ENCODE data around the gene UCP2. TPM values are rescaled to one million over a fixed set of nuclear protein-coding genes. Genes with fewer than 3 reads are reported as not detected.

Gene UCP2
- total and polyA plus RNA-seq, 2 donors from 2014 or later = 36.4 to 104 TPM

GRCh38 chr11:73949912-73950311 is 32.7 kb downstream of the UCP2 start:
- FAIRE-seq (no peak), DNase-seq (no peak)
- no peak overlapping the region for H3K9ac ChIP-seq (ENCODE audit: low read length in 3 of 3)
- H3K27ac ChIP-seq (ENCODE audit: low read depth in 2 of 2, low read length in 2 of 2) = no peak overlapping the region
- intact Hi-C loops (cut with DNase I) = no loop called here
- no peaks in the 10 kb centered on the region for H3K36me3 ChIP-seq (ENCODE audit: control insufficient read depth in 2 of 3, insufficient read depth in 3 of 3, low read length in 3 of 3)
- no peaks in the 10 kb centered on the region for H3K27me3 ChIP-seq (ENCODE audit: control insufficient read depth, insufficient read depth, low read length)
- H3K4me1 ChIP-seq (ENCODE audit: control insufficient read depth in 2 of 3, insufficient read depth in 2 of 3, low read depth in 1 of 3, low read length in 3 of 3) = no peaks in the 10 kb centered on the region
- TF ChIP-seq, protein P1, sequence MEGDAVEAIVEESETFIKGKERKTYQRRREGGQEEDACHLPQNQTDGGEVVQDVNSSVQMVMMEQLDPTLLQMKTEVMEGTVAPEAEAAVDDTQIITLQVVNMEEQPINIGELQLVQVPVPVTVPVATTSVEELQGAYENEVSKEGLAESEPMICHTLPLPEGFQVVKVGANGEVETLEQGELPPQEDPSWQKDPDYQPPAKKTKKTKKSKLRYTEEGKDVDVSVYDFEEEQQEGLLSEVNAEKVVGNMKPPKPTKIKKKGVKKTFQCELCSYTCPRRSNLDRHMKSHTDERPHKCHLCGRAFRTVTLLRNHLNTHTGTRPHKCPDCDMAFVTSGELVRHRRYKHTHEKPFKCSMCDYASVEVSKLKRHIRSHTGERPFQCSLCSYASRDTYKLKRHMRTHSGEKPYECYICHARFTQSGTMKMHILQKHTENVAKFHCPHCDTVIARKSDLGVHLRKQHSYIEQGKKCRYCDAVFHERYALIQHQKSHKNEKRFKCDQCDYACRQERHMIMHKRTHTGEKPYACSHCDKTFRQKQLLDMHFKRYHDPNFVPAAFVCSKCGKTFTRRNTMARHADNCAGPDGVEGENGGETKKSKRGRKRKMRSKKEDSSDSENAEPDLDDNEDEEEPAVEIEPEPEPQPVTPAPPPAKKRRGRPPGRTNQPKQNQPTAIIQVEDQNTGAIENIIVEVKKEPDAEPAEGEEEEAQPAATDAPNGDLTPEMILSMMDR (IDR thresholded peaks at IDR 0.05; ENCODE audit: borderline replicate concordance, extremely low read depth, insufficient read depth) = no peak
- no peak overlapping the region for H3K4me3 ChIP-seq (ENCODE audit: low read length in 3 of 3)
- peaks cover 0 to 6% (median 0%) of the 10 kb centered on the region in 3 donors for H3K9me3 ChIP-seq (ENCODE audit: control insufficient read depth in 2 of 3, insufficient read depth in 1 of 3, low read length in 3 of 3)

GRCh38 chr11:73949246-73949645 is 33.4 kb downstream of the UCP2 start:
- FAIRE-seq (no peak), DNase-seq (peak in 1 of 5 donors; percentile 30)
- H3K4me1 ChIP-seq (ENCODE audit: control insufficient read depth in 2 of 3, insufficient read depth in 2 of 3, low read depth in 1 of 3, low read length in 3 of 3) = no peaks in the 10 kb centered on the region
- no peak overlapping the region for H3K9ac ChIP-seq (ENCODE audit: low read length in 3 of 3)
- H3K4me3 ChIP-seq (ENCODE audit: low read length in 3 of 3) = no peak overlapping the region
- no peaks in the 10 kb centered on the region for H3K27me3 ChIP-seq (ENCODE audit: control insufficient read depth, insufficient read depth, low read length)
- peaks cover 0 to 6% (median 0%) of the 10 kb centered on the region in 3 donors for H3K9me3 ChIP-seq (ENCODE audit: control insufficient read depth in 2 of 3, insufficient read depth in 1 of 3, low read length in 3 of 3)
- TF ChIP-seq, protein P1 (IDR thresholded peaks at IDR 0.05; ENCODE audit: borderline replicate concordance, extremely low read depth, insufficient read depth) = no peak
- no peaks in the 10 kb centered on the region for H3K36me3 ChIP-seq (ENCODE audit: control insufficient read depth in 2 of 3, insufficient read depth in 3 of 3, low read length in 3 of 3)
- no peak overlapping the region for H3K27ac ChIP-seq (ENCODE audit: low read depth in 2 of 2, low read length in 2 of 2)
- intact Hi-C loops (cut with DNase I) = no loop called here

GRCh38 chr11:73946798-73947458 is 35.7 kb downstream of the UCP2 start:
- TF ChIP-seq, protein P1 (IDR thresholded peaks at IDR 0.05; ENCODE audit: borderline replicate concordance, extremely low read depth, insufficient read depth) = no peak
- no peak for FAIRE-seq
- Histone ChIP-seq H3K36me3 (ENCODE audit: control insufficient read depth in 2 of 3, insufficient read depth in 3 of 3, low read length in 3 of 3) (no peaks in the 10 kb centered on the region), H3K4me1 (ENCODE audit: control insufficient read depth in 2 of 3, insufficient read depth in 2 of 3, low read depth in 1 of 3, low read length in 3 of 3) (no peaks in the 10 kb centered on the region), H3K9ac (ENCODE audit: low read length in 3 of 3) (no peak overlapping the region), H3K4me3 (ENCODE audit: low read length in 3 of 3) (no peak overlapping the region), H3K27ac (ENCODE audit: low read depth in 2 of 2, low read length in 2 of 2) (no peak overlapping the region), H3K9me3 (ENCODE audit: control insufficient read depth in 2 of 3, insufficient read depth in 1 of 3, low read length in 3 of 3) (peaks cover 0 to 6% (median 0%) of the 10 kb centered on the region in 3 donors), H3K27me3 (ENCODE audit: control insufficient read depth, insufficient read depth, low read length) (no peaks in the 10 kb centered on the region)
- DNase-seq = no peak
- intact Hi-C loops (cut with DNase I) = no loop called here
